DMS153 (cell line): ENCODE data around the gene ARFGEF2.
"Not testable (repeated sequence)": the region's sequence is repeated elsewhere in the genome, so short reads cannot be mapped to it uniquely, and the experiment has no call there.

Experiments
- DNase-seq: peaks from one replicate; lab custom pipeline; 2025; lab: John Stamatoyannopoulos, UW

The ARFGEF2 gene

DNA sequence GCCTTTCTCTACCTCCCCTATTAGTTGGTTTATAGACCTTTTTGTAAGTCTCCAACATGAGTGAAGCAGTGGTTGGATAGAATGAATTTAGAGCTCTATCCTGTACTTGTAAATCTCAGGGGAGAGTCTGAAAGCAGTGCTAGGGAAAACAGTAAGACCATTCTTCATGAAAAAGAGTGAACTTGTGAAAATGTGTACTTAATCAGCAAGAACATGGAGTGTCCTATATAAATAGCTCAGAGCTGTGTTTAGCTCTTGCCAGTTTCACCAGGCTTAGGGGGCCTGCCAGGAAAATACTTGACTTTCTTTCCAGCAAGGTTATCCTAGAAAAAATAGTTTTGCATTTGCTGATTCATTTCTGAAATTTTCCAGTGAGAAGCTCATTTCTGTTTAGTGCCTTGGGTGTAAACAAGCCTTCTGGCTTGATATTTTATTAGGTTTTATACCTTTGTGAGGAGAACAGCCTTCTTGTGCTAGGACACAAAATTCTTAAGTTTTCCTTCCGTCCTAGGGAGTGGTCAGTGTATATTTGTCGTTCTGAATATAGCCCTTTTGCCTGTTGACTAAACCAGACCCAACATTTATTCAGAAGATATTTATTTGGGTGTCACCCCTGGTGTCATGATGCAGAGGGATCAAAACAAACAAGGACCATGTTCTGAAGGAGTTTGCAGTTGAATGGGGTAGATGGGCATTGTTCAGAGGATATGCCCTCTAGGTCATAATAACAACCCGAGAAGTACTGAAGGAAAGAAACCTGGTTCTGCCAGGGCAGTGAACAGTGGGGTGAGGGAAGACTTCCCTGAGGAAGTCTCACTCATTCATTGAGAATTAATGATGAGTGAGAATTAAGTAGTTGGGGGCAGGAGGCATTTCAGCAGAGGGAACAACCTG is 7.6 kb downstream of the ARFGEF2 start:
- DNase-seq, result no peak

GRCh38 chr20:48930035-48930434 is 8.5 kb downstream of the ARFGEF2 start:
- no peak for DNase-seq

GRCh38 chr20:48930878-48931277 is 9.4 kb downstream of the ARFGEF2 start:
- no peak for DNase-seq

DNA sequence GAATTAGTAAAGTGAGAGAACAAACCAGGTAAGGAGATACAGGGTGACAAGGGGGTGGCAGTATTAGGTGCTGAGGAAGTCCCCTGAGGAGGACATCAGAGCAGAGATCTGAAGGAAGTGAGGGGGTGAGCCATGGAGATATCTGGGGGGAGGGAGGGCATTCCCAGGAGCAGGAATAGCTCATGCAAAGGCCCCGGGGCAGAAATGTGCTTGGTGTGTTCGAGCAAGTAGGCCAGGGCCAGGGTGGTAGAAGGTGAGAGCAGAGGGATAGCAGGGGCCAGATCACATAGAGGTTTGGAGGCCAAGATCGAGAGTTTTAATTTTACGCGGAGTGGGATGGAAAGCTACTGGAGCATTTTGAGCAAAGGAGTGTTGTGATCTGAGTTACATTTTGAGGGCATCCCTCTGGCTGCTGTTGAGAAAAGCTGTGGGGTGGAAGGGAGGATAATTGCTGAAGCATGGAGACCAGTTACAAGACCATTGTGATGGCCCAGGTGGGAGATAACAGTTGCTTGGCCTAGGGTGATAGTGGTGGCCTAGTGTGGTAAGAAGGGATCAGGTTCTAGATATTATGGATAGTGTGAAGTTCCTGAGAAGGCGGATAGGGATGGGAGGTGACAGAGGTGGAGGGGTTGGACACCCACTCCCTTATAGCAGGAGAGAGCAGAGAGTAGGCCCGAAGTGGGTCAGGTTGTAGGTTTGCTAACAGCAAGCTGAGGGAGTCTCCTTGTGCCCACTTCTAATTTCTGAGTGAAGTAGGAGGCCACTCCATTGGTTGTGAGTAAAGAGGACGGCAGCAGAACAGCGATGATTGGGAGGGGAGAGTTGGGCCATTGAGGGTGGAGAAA is 10.2 kb downstream of the ARFGEF2 start:
- DNase-seq, result no peak

GRCh38 chr20:48932375-48932941 is 10.9 kb downstream of the ARFGEF2 start:
- DNase-seq, result no peak

DNA sequence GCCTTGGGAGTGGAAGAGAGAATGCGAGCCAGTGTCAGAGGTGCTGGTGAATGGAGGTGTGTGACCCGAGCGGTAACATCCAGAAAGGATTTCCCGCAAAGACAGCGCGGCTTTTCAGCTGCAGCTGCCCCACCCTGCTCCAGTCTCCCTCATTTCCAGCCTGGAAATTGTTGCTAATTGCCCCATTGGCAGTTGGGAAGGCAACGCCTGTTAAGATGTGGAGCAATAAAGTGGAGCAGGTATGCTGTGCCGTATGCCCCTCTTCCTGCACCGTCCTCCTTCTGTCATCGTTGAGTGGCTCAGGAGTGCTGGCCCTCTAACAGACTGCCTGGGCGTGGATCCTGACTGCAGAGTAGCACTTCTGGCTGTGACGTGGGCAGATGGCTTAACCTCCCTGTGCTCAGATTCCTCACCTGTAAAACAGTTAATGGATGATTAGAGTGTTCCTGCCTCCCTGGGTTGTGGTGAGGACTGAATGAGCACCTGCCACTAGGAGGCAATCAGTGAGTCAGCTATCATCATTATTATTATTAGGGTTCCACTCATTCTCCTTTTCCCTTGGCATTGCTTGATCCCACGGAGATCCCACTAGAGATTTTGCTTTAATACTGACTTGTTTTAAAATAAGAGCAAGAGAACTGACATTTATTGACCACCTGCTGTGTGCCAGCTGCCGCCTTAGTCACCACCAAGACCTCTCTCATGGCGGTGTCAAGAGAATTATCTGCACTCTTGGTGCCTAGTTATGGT is 11.7 kb downstream of the ARFGEF2 start:
- peak; percentile 27 for DNase-seq

DNA sequence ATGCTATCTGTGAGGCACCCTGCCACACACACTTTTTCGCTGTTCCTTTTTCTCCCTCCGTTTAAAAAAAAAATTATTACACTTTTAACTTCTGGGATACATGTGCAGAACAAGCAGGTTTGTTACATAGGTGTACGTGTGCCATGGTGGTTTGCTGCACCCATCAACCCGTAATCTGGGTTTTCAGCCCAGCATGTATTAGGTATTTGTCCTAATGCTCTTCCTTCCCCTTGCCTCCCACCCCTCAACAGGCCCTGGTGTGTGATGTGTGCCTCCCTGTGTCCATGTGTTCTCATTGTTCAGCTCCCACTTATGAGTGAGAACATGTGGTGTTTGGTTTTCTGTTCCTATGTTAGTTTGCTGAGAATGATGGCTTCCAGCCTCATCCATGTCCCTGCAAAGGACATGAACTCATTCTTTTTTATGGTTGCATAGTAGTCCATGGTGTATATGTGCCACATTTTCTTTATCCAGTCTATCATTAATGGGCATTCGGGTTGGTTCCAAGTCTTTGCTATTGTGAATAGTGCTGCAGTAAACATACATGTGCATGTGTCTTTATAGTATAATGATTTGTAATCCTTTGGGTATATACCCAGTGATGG is 12.9 kb downstream of the ARFGEF2 start:
- DNase-seq, result not testable (repeated sequence)

DNA sequence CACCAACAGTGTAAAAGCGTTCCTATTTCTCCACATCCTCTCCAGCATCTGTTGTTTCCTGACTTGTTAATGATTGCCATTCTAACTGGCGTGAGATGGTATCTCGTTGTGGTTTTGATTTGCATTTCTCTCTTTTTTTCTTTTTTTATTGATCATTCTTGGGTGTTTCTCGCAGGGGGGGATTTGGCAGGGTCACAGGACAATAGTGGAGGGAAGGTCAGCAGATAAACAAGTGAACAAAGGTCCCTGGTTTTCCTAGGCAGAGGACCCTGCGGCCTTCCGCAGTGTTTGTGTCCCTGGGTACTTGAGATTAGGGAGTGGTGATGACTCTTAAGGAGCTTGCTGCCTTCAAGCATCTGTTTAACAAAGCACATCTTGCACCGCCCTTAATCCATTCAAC is 13.5 kb downstream of the ARFGEF2 start:
- not testable (repeated sequence) for DNase-seq

DNA sequence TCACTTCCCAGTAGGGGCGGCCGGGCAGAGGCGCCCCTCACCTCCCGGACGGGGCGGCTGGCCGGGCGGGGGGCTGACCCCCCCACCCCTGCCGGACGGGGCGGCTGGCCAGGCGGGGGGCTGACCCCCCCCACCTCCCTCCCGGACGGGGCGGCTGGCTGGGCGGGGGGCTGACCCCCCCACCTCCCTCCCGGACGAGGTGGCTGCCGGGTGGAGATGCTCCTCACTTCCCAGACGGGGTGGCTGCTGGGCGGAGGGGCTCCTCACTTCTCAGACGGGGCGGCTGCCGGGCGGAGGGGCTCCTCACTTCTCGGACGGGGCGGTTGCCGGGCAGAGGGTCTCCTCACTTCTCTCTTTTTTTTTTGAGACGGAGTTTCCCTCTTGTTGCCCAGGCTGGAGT is 14.7 kb downstream of the ARFGEF2 start:
- DNase-seq, result not testable (repeated sequence)

DNA sequence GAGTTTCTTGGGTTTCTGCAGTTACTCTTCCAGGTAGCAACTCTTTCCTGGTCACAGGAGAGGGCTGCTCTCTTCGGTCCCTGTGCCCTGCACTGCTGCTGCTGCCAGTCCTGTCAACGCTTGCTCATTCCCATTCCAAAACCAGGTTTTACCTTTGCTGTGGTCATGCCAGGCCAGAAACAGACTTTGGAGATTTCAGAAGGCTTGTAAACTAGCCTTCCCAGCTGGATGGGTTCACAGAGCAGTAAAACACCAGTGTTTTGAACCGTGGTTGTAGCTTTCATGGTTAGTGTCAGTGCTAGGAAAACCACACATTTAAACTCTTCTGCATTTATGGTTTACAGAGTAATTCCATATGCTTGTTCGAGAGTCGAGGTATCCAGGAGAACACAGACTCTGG is 16.2 kb downstream of the ARFGEF2 start:
- no peak for DNase-seq

GRCh38 chr20:48938670-48939069 is 17.2 kb downstream of the ARFGEF2 start:
- DNase-seq, result no peak

GRCh38 chr20:48940170-48940569 is 18.7 kb downstream of the ARFGEF2 start:
- DNase-seq, result no peak

DNA sequence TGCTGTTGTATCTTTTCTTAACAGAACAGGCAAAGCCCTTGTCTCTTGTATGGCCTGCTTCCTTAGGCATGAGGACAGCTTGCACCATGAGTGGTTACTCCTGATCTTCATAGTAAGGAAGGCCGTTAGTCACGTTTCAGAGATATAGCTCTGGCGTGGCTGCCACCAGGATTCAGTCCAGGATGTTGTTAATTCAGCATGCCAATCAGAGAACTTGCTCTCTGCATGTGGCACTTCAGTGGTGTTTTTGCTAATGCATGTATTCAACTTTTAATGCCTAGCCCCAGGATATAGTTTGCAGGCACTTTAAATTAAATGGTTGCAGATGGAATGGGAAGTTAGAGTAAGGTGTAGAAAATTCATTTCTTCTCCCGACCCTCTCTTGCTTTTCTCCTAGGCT is 20.0 kb downstream of the ARFGEF2 start:
- no peak for DNase-seq

GRCh38 chr20:48942730-48943129 is 21.2 kb downstream of the ARFGEF2 start:
- no peak for DNase-seq

DNA sequence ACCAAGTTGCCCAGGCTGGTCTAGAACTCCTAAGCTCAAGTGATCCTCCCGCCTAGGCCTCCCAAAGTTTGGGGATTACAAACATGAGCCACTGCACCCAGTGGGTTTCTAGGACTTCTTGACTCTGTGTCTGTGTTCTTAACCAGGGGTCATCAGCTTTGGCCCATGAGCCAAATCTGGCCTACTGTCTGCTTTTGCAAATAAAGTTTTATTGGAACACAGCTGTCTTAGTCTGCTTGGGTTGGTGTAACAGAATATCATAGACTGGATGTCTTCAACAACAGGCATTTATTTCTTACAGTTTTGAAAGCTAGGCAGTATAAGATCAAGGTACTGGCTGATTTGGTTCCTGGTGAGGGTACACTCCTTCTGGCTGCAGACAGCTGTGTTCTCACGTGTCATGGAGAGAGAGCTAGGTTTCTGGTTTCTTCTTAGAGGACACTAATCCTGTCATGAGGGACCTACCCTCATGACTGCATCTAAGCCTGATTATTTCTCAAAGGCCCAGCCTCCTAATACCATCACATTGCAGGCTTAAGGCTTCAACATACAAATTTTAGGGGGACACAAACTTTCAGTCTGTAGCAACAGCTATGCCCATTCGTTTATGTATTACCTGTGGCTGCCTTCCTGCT is 23.3 kb downstream of the ARFGEF2 start:
- DNase-seq, result no peak

GRCh38 chr20:48945840-48946514 is 24.5 kb downstream of the ARFGEF2 start:
- DNase-seq, result peak; percentile 48

- DNase-seq, result no peak
Observed at GRCh38 chr20:48948612-48949011, 27.1 kb downstream of the ARFGEF2 start.

GRCh38 chr20:48949304-48950170 is 28.0 kb downstream of the ARFGEF2 start:
- DNase-seq, result no peak

GRCh38 chr20:48951041-48951440 is 29.5 kb downstream of the ARFGEF2 start:
- no peak for DNase-seq
